Activated naive CD4-positive, alpha-beta T cell (primary cell): ENCODE data around the gene AGMO.

Experiments used
- DNase-seq, 4 experiments: peaks; one replicate each; lab custom pipeline; 2025; lab: John Stamatoyannopoulos, UW

AGMO gene

GRCh38 chr7:15219758-15220157, 342.1 kb downstream of the AGMO start:
- DNase-seq = no peak

- no peak for DNase-seq
These were observed 343.6 kb downstream of the AGMO start for GRCh38 chr7:15218261-15218660.

GRCh38 chr7:15215616-15216015, 346.2 kb downstream of the AGMO start:
- DNase-seq = no peak

GRCh38 chr7:15214976-15215375, 346.8 kb downstream of the AGMO start:
- no peak for DNase-seq

- DNase-seq = no peak
These were observed 348.7 kb downstream of the AGMO start for GRCh38 chr7:15213093-15213492.

GRCh38 chr7:15209429-15209828, 352.4 kb downstream of the AGMO start:
- DNase-seq = no peak

- DNase-seq = no peak
These were observed 357.4 kb downstream of the AGMO start for GRCh38 chr7:15204421-15204820.

- no peak for DNase-seq
These were observed 362.3 kb downstream of the AGMO start for GRCh38 chr7:15199482-15199881.

GRCh38 chr7:15197042-15197977, 364.5 kb downstream of the AGMO start:
- no peak for DNase-seq

GRCh38 chr7:15178065-15178464, 383.8 kb downstream of the AGMO start:
- no peak for DNase-seq

GRCh38 chr7:15176089-15176488, 385.7 kb downstream of the AGMO start:
- no peak for DNase-seq

- no peak for DNase-seq
These were observed 386.7 kb downstream of the AGMO start for GRCh38 chr7:15175152-15175551.

GRCh38 chr7:15174485-15174884, 387.3 kb downstream of the AGMO start:
- no peak for DNase-seq

GRCh38 chr7:15168489-15168888, 393.3 kb downstream of the AGMO start:
- DNase-seq = no peak

GRCh38 chr7:15167912-15168311, 393.9 kb downstream of the AGMO start:
- DNase-seq = no peak

GRCh38 chr7:15166620-15167019, 395.2 kb downstream of the AGMO start:
- DNase-seq = no peak

- no peak for DNase-seq
These were observed 402.6 kb downstream of the AGMO start for GRCh38 chr7:15159261-15159660.

- DNase-seq = no peak
These were observed 403.5 kb downstream of the AGMO start for GRCh38 chr7:15158141-15158810.
